Keratinocyte (primary cell): ENCODE results near the gene C17orf75.

ENCODE experiments used
- CTCF ChIP-seq, 3 experiments: IDR thresholded peaks in 1 of 3; conservative IDR thresholded peaks in 1 of 3; optimal IDR thresholded peaks in 1 of 3; 2 replicates in 2 of 3; 3 replicates in 1 of 3; pipeline versions ENCODE3 to v1.5.1; 2011; ENCODE audit warnings: low read length in 3 of 3, mild to moderate bottlenecking in 3 of 3, moderate library complexity in 2 of 3, control low read depth in 1 of 3, inconsistent platforms in 1 of 3; ENCODE audit not compliant: insufficient read depth in 2 of 3; ENCODE audit errors: extremely low read depth in 1 of 3
- EZH2 ChIP-seq: IDR thresholded peaks from one replicate; pipeline ENCODE4 v1.6.1; 2012; ENCODE audit warnings: inconsistent platforms, mild to moderate bottlenecking, low read length, moderate library complexity

DNA sequence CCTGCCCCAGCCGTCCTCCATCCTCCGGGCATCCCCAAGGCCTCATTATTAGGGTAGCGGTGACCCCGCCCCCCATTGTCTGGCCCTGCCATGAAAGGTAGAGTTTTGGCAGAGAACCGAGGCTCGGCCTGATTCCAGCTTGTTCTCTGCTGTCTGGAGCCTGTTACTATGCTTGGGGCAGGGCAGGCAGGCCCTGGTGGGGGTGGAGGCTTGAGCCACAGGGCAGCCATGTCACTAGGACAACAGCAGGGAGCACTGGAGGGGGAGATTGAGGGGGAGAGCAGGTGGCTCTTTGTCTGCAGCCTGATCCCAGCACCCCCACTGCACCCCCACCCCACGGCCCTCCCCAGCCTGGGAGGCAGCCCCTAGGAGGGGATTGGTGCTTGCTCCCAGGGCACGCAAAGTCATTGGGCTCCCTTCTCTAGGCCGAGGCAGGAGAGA lies 60.9 kb downstream of the C17orf75 start:
- TF ChIP-seq CTCF (optimal IDR thresholded peaks at IDR 0.05 in 1 of 3, IDR thresholded peaks at IDR 0.05 in 1 of 3, conservative IDR thresholded peaks at IDR 0.05 in 1 of 3; ENCODE audit: extremely low read depth in 1 of 3, insufficient read depth in 2 of 3, low read length in 3 of 3): no peak
- no peak for TF ChIP-seq EZH2
